Measurements from ENCODE around the gene SMARCC2. TPM values are rescaled to one million over a fixed set of nuclear protein-coding genes. Genes with fewer than 3 reads are reported as not detected.

SMARCC2 gene
- total and polyA plus RNA-seq, 2 of the 13 experiments (the other 11 are each of a cell fraction or from before 2014, with no cell fraction given) = 21.3 to 24.1 TPM

DNA sequence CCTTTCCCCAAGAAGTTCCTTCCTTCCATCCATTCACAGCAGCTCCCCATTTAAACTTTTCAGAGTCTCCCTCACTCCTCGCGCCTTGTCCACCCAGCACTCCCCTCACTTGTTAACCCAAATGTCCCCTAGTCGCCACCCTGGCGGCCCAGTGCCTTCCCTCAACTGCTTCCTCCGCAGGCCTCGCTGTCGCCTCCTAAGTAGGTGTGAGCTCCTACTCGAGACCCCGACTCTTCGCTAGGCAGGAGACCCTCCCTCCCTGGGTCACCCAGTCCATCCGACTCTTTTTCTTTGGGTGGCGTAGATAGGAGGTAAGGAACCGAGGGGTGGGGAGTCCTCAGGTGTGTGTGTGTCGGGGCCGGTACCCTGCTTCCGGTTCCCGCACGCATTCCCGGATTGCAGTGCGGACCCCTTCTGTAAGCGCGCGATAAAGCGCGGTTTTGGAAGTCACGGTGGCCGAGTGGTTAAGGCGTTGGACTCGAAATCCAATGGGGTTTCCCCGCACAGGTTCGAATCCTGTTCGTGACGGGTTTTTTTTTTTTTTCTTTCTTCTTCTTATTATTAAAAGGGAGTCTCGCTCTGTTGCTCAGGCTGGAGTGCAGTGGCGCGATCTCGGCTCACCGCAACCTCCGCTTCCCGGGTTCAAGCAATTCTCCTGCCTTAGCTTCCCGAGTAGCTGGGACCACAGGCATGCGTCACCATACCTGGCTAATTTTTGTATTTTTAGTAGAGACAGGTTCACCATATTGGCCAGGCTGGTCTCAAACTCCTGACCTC lies 823 bp upstream of the SMARCC2 start (continued):
- TF ChIP-seq, protein P1, sequence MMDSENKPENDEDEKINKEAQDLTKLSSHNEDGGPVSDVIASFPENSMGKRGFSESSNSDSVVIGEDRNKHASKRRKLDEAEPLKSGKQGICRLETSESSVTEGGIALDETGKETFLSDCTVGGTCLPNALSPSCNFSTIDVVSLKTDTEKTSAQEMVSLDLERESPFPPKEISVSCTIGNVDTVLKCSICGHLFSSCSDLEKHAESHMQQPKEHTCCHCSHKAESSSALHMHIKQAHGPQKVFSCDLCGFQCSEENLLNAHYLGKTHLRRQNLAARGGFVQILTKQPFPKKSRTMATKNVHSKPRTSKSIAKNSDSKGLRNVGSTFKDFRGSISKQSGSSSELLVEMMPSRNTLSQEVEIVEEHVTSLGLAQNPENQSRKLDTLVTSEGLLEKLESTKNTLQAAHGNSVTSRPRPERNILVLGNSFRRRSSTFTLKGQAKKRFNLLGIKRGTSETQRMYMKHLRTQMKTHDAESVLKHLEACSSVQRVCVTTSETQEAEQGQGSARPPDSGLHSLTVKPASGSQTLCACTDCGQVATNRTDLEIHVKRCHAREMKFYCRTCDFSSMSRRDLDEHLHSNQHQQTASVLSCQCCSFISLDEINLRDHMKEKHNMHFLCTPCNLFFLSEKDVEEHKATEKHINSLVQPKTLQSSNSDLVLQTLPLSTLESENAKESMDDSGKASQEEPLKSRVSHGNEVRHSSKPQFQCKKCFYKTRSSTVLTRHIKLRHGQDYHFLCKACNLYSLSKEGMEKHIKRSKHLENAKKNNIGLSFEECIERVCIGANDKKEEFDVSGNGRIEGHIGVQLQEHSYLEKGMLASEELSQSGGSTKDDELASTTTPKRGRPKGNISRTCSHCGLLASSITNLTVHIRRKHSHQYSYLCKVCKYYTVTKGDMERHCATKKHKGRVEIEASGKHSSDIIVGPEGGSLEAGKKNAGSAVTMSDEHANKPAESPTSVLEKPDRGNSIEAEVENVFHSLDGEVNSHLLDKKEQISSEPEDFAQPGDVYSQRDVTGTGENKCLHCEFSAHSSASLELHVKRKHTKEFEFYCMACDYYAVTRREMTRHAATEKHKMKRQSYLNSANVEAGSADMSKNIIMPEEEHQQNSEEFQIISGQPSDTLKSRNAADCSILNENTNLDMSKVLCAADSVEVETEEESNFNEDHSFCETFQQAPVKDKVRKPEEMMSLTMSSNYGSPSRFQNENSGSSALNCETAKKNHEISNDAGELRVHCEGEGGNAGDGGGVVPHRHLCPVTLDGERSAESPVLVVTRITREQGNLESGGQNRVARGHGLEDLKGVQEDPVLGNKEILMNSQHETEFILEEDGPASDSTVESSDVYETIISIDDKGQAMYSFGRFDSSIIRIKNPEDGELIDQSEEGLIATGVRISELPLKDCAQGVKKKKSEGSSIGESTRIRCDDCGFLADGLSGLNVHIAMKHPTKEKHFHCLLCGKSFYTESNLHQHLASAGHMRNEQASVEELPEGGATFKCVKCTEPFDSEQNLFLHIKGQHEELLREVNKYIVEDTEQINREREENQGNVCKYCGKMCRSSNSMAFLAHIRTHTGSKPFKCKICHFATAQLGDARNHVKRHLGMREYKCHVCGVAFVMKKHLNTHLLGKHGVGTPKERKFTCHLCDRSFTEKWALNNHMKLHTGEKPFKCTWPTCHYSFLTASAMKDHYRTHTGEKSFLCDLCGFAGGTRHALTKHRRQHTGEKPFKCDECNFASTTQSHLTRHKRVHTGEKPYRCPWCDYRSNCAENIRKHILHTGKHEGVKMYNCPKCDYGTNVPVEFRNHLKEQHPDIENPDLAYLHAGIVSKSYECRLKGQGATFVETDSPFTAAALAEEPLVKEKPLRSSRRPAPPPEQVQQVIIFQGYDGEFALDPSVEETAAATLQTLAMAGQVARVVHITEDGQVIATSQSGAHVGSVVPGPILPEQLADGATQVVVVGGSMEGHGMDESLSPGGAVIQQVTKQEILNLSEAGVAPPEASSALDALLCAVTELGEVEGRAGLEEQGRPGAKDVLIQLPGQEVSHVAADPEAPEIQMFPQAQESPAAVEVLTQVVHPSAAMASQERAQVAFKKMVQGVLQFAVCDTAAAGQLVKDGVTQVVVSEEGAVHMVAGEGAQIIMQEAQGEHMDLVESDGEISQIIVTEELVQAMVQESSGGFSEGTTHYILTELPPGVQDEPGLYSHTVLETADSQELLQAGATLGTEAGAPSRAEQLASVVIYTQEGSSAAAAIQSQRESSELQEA (CRISPR knock-in tag; IDR thresholded peaks at IDR 0.05; ENCODE audit: not compliant biosample characterization) = peak; percentile 30
- TF ChIP-seq MYC (CRISPR knock-in tag; IDR thresholded peaks at IDR 0.05; ENCODE audit: borderline replicate concordance) (peak; percentile 62), SRF (IDR thresholded peaks at IDR 0.05; ENCODE audit: low read depth, low read length) (no peak), CEBPG (CRISPR knock-in tag; IDR thresholded peaks at IDR 0.05) (0 out of 2 replicates have a peak, but pooled peaks have one; percentile 13), SUZ12 (IDR thresholded peaks at IDR 0.05; ENCODE audit: low read depth, low read length) (no peak), SMAD1 (CRISPR knock-in tag; IDR thresholded peaks at IDR 0.05; ENCODE audit: borderline replicate concordance, low read depth) (0 out of 2 replicates have a peak, but pooled peaks have one; percentile 68), MAZ (IDR thresholded peaks at IDR 0.05; ENCODE audit: borderline replicate concordance, low read depth, low read length) (peak; percentile 12; the same call in 1 of the 2 replicates), MAZ (CRISPR knock-in tag; IDR thresholded peaks at IDR 0.05; ENCODE audit: low read depth) (no peak), POLR2AphosphoS5 (IDR thresholded peaks at IDR 0.05; ENCODE audit: low read depth, low read length) (no peak), ZNF816 (CRISPR knock-in tag; IDR thresholded peaks at IDR 0.05; ENCODE audit: borderline replicate concordance) (no peak), TOE1 (CRISPR knock-in tag; IDR thresholded peaks at IDR 0.05) (peak; percentile 24; the same call in 1 of the 2 replicates), MXI1 (IDR thresholded peaks at IDR 0.05; ENCODE audit: borderline replicate concordance, low read depth, low read length) (peak; percentile 63; the same call in 1 of the 3 replicates), ZSCAN21 (CRISPR knock-in tag; IDR thresholded peaks at IDR 0.05; ENCODE audit: borderline replicate concordance) (peak; percentile 51; the same call in 1 of the 2 replicates), ZNF296 (CRISPR knock-in tag; conservative IDR thresholded peaks at IDR 0.05) (no peak), NCOA1 (CRISPR knock-in tag; IDR thresholded peaks at IDR 0.05) (0 out of 2 replicates have a peak, but pooled peaks have one; percentile 23), ZNF619 (CRISPR knock-in tag; IDR thresholded peaks at IDR 0.05) (peak; percentile 43; the same call in 1 of the 2 replicates), ESRRA (CRISPR knock-in tag; IDR thresholded peaks at IDR 0.05; ENCODE audit: low read depth) (0 out of 2 replicates have a peak, but pooled peaks have one; percentile 26)
- TF ChIP-seq, protein P2, sequence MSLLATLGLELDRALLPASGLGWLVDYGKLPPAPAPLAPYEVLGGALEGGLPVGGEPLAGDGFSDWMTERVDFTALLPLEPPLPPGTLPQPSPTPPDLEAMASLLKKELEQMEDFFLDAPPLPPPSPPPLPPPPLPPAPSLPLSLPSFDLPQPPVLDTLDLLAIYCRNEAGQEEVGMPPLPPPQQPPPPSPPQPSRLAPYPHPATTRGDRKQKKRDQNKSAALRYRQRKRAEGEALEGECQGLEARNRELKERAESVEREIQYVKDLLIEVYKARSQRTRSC (CRISPR knock-in tag; IDR thresholded peaks at IDR 0.05; ENCODE audit: low read depth) = 0 out of 2 replicates have a peak, but pooled peaks have one; percentile 42
- TF ChIP-seq, protein P3, sequence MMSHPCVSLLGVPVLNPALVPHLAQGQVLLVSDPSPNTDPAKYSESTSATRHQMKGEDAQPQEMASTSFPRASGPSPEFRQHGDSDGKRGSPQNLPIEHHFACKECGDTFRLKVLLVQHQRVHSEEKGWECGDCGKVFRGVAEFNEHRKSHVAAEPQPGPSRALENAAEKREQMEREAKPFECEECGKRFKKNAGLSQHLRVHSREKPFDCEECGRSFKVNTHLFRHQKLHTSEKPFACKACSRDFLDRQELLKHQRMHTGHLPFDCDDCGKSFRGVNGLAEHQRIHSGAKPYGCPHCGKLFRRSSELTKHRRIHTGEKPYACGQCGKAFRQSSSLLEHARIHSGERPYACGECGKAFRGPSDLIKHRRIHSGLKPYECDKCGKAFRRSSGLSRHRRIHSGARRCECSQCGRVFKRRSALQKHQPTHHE (CRISPR knock-in tag; IDR thresholded peaks at IDR 0.05; ENCODE audit: borderline replicate concordance) = 0 out of 2 replicates have a peak, but pooled peaks have one; percentile 5
